B cell (primary cell): ENCODE measurements around the gene DPCD.

Source experiments
- CTCF ChIP-seq: fragments of 200-600 bp; IDR thresholded peaks from one replicate; pipeline ENCODE4 v1.8.0; 2022; ENCODE audit warnings: antibody characterized with exemption, mild to moderate bottlenecking
- EZH2 ChIP-seq: IDR thresholded peaks from 2 replicates; pipeline ENCODE4 v1.6.1; 2012; ENCODE audit warnings: borderline replicate concordance, low read depth, mild to moderate bottlenecking, moderate library complexity, low read length; ENCODE audit not compliant: insufficient read depth, poor library complexity, severe bottlenecking

- TF ChIP-seq CTCF = no peak
- TF ChIP-seq EZH2 = no peak
Measured at GRCh38 chr10:101585841-101586240, 2.3 kb upstream of the DPCD start.
